Colonic mucosa (tissue), 4 donors: ENCODE results near the gene TNFAIP2. TPM values are rescaled to one million over a fixed set of nuclear protein-coding genes. Genes with fewer than 3 reads are reported as not detected.

Experiments used
- DNase-seq: peaks from one replicate; pipeline ENCODE4 v3.0.0-alpha.2; 2020
- H3K27ac ChIP-seq: fragments of 200-600 bp; one replicate; pipeline ENCODE4 v1.8.0; 2021
- H3K27me3 ChIP-seq: fragments of 200-600 bp; one replicate; pipeline ENCODE4 v1.8.0; 2021
- H3K36me3 ChIP-seq: fragments of 200-600 bp; one replicate; pipeline ENCODE4 v1.8.0; 2021
- H3K4me1 ChIP-seq: fragments of 200-600 bp; one replicate; pipeline ENCODE4 v1.8.0; 2021; ENCODE audit warnings: mild to moderate bottlenecking
- H3K4me3 ChIP-seq: fragments of 200-600 bp; one replicate; pipeline ENCODE4 v1.8.0; 2021
- H3K9ac ChIP-seq, 2 donors: one replicate each; pipeline ENCODE4 v1.7.0; 2013; ENCODE audit warnings: control low read depth in 2 of 2, low read depth in 2 of 2, low read length in 2 of 2
- H3K9me3 ChIP-seq: fragments of 200-600 bp; one replicate; pipeline ENCODE4 v1.8.0; 2021
- CTCF ChIP-seq: fragments of 200-600 bp; IDR thresholded peaks from one replicate; pipeline ENCODE4 v1.8.0; 2022; ENCODE audit warnings: antibody characterized with exemption, mild to moderate bottlenecking
- intact Hi-C: fragments of 100-400 bp; cut with DNase I; formaldehyde crosslinking; loops from one replicate; pipeline ENCODE4 v1.14.1; 2022
- total RNA-seq, 2 donors: library from RNA; stranded (reverse); fragmentation: NEBNext Ultra II Directional in 1 of 2; extraction: Animal tissue kit (Norgen Biotek cat#: 25700) in 1 of 2; gene quantifications; one replicate each; pipeline ENCODE4 v1.2.1, GENCODE V29; 2021
- donor health status: healthy.
- donor health status: DM: no; HTN: no; CAD: no.
- donor health status: DM: no; HTN: no; CAD: no.

TNFAIP2 gene
- total RNA-seq, 2 donors from 2014 or later = 10.5 to 26.9 TPM

- no peak overlapping the region for H3K4me3 ChIP-seq
- TF ChIP-seq CTCF = no peak
- no peaks in the 10 kb centered on the region for H3K27me3 ChIP-seq
- no peak overlapping the region for H3K9ac ChIP-seq
- intact Hi-C loops = no loop called here
- DNase-seq = no peak
- H3K9me3 ChIP-seq = no peaks in the 10 kb centered on the region
- no peaks in the 10 kb centered on the region for H3K4me1 ChIP-seq
- H3K36me3 ChIP-seq = no peaks in the 10 kb centered on the region
- H3K27ac ChIP-seq = no peak overlapping the region
These were observed 55.3 kb downstream of the TNFAIP2 start for GRCh38 chr14:103178521-103178920.

- Histone ChIP-seq H3K4me3 (no peak overlapping the region), H3K9ac (no peak overlapping the region), H3K4me1 (no peaks in the 10 kb centered on the region), H3K27ac (no peak overlapping the region), H3K9me3 (no peaks in the 10 kb centered on the region), H3K27me3 (no peaks in the 10 kb centered on the region), H3K36me3 (no peaks in the 10 kb centered on the region)
- no peak for DNase-seq
- TF ChIP-seq CTCF = no peak
- intact Hi-C loops = no loop called here
These were observed 55.8 kb downstream of the TNFAIP2 start for GRCh38 chr14:103179094-103179493.

GRCh38 chr14:103180331-103180730 is 57.1 kb downstream of the TNFAIP2 start:
- Histone ChIP-seq H3K27ac (no peak overlapping the region), H3K4me3 (no peak overlapping the region), H3K9me3 (no peaks in the 10 kb centered on the region), H3K4me1 (no peaks in the 10 kb centered on the region), H3K36me3 (no peaks in the 10 kb centered on the region), H3K9ac (no peak overlapping the region), H3K27me3 (no peaks in the 10 kb centered on the region)
- DNase-seq = no peak
- intact Hi-C loops = loop anchor here (10.0 kb wide), 2 partner anchors 76 to 106 kb away; no protein-coding TSS in a partner anchor
- TF ChIP-seq CTCF = no peak

GRCh38 chr14:103184046-103184445 is 60.8 kb downstream of the TNFAIP2 start:
- Histone ChIP-seq H3K27me3 (peaks cover under 1% of the 10 kb centered on the region), H3K36me3 (no peaks in the 10 kb centered on the region), H3K27ac (no peak overlapping the region), H3K4me1 (no peaks in the 10 kb centered on the region), H3K9ac (no peak overlapping the region), H3K4me3 (no peak overlapping the region), H3K9me3 (no peaks in the 10 kb centered on the region)
- no peak for DNase-seq
- intact Hi-C loops = loop anchor here (10.0 kb wide), 2 partner anchors 79 to 109 kb away; no protein-coding TSS in a partner anchor
- TF ChIP-seq CTCF = no peak

GRCh38 chr14:103185051-103186029 is 62.1 kb downstream of the TNFAIP2 start:
- no peaks in the 10 kb centered on the region for H3K9me3 ChIP-seq
- H3K4me1 ChIP-seq = no peaks in the 10 kb centered on the region
- intact Hi-C loops = loop anchor here (5.0 to 10.0 kb wide), 3 partner anchors 81 to 111 kb away; no protein-coding TSS in a partner anchor
- H3K4me3 ChIP-seq = no peak overlapping the region
- peak; percentile 66 for TF ChIP-seq CTCF
- no peak overlapping the region for H3K27ac ChIP-seq
- no peaks in the 10 kb centered on the region for H3K36me3 ChIP-seq
- H3K27me3 ChIP-seq = peaks cover 4% of the 10 kb centered on the region
- DNase-seq = no peak
- no peak overlapping the region for H3K9ac ChIP-seq
